ENCODE data around the gene CHRM3. TPM values are rescaled to one million over a fixed set of nuclear protein-coding genes. Genes with fewer than 3 reads are reported as not detected.
A peak's percentile ranks its signal among the peaks of the same experiment; 100 is the strongest.

The CHRM3 gene
- total RNA-seq, 4 donors from 2014 or later: 75.5 to 118 (median 85.9) TPM

GRCh38 chr1:239417986-239418640 lies 31.7 kb downstream of the CHRM3 start:
- DNase-seq (ENCODE audit: extremely low spot score): no peak
- TF ChIP-seq POLR2A (IDR thresholded peaks at IDR 0.05; ENCODE audit: low read depth): no peak
- TF ChIP-seq EP300 (IDR thresholded peaks at IDR 0.05): no peak
- TF ChIP-seq POLR2AphosphoS5 (IDR thresholded peaks at IDR 0.05): no peak
- no peak for TF ChIP-seq CTCF (IDR thresholded peaks at IDR 0.05)
- Histone ChIP-seq H3K9me3 (no peaks in the 10 kb centered on the region), H3K4me1 (peaks cover 0 to 79% (median 71%) of the 10 kb centered on the region in 4 donors), H3K4me3 (no peak overlapping the region), H3K36me3 (no peaks in the 10 kb centered on the region), H3K27ac (replicated peaks in 1 of 4) (peak overlapping the region in 3 of 4 donors; percentile 36 to 62 (median 36)), H3K27me3 (no peaks in the 10 kb centered on the region)
- intact Hi-C loops (cut with DNase I): no loop called here
- 60% methylated on average over 5 of the region's 5 CpGs for WGBS

GRCh38 chr1:239418681-239419080 lies 32.3 kb downstream of the CHRM3 start:
- WGBS: 79% methylated on average over 1 of the region's 1 CpG
- no peak for DNase-seq (ENCODE audit: extremely low spot score)
- Histone ChIP-seq H3K4me1 (peaks cover 0 to 74% (median 71%) of the 10 kb centered on the region in 4 donors), H3K27ac (replicated peaks in 1 of 4) (peak overlapping the region; percentile 17 to 62 (median 29)), H3K36me3 (no peaks in the 10 kb centered on the region), H3K4me3 (no peak overlapping the region), H3K9me3 (no peaks in the 10 kb centered on the region), H3K27me3 (no peaks in the 10 kb centered on the region)
- intact Hi-C loops (cut with DNase I): no loop called here
- TF ChIP-seq EP300 (IDR thresholded peaks at IDR 0.05) (no peak), POLR2AphosphoS5 (IDR thresholded peaks at IDR 0.05) (no peak), CTCF (IDR thresholded peaks at IDR 0.05) (no peak), POLR2A (IDR thresholded peaks at IDR 0.05; ENCODE audit: low read depth) (no peak)

- no peak overlapping the region for H3K4me3 ChIP-seq
- no peak for TF ChIP-seq CTCF (IDR thresholded peaks at IDR 0.05)
- no peak for TF ChIP-seq POLR2AphosphoS5 (IDR thresholded peaks at IDR 0.05)
- no peak for TF ChIP-seq POLR2A (IDR thresholded peaks at IDR 0.05; ENCODE audit: low read depth)
- no peak for TF ChIP-seq EP300 (IDR thresholded peaks at IDR 0.05)
- WGBS: 30% methylated on average over 2 of the region's 2 CpGs
- peak overlapping the region in 2 of 4 donors; percentile 2 to 33 for H3K27ac ChIP-seq (replicated peaks in 1 of 4)
- no peak for DNase-seq (ENCODE audit: extremely low spot score)
- H3K36me3 ChIP-seq: no peaks in the 10 kb centered on the region
- no peaks in the 10 kb centered on the region for H3K9me3 ChIP-seq
- H3K27me3 ChIP-seq: no peaks in the 10 kb centered on the region
- peaks cover 0 to 61% (median 52%) of the 10 kb centered on the region in 4 donors for H3K4me1 ChIP-seq
- intact Hi-C loops (cut with DNase I): no loop called here
Observed at GRCh38 chr1:239421811-239422210, 35.4 kb downstream of the CHRM3 start.

GRCh38 chr1:239422818-239423217 lies 36.5 kb downstream of the CHRM3 start:
- Histone ChIP-seq H3K27ac (replicated peaks in 1 of 4) (no peak overlapping the region), H3K4me3 (no peak overlapping the region), H3K4me1 (peaks cover 0 to 61% (median 44%) of the 10 kb centered on the region in 4 donors), H3K36me3 (no peaks in the 10 kb centered on the region), H3K9me3 (no peaks in the 10 kb centered on the region), H3K27me3 (no peaks in the 10 kb centered on the region)
- DNase-seq (ENCODE audit: extremely low spot score): no peak
- WGBS: 82% methylated on average over 3 of the region's 3 CpGs
- intact Hi-C loops (cut with DNase I): no loop called here
- TF ChIP-seq POLR2AphosphoS5 (IDR thresholded peaks at IDR 0.05) (no peak), CTCF (IDR thresholded peaks at IDR 0.05) (no peak), POLR2A (IDR thresholded peaks at IDR 0.05; ENCODE audit: low read depth) (no peak), EP300 (IDR thresholded peaks at IDR 0.05) (no peak)

Data from esophagus muscularis mucosa (tissue), 4 donors.